COLO829 (cell line): ENCODE results near the gene POLD3.

Experiments
- DNase-seq: peaks from one replicate; pipeline ENCODE4 v3.0.0; 2012; ENCODE audit warnings: low spot score

The POLD3 gene, protein sequence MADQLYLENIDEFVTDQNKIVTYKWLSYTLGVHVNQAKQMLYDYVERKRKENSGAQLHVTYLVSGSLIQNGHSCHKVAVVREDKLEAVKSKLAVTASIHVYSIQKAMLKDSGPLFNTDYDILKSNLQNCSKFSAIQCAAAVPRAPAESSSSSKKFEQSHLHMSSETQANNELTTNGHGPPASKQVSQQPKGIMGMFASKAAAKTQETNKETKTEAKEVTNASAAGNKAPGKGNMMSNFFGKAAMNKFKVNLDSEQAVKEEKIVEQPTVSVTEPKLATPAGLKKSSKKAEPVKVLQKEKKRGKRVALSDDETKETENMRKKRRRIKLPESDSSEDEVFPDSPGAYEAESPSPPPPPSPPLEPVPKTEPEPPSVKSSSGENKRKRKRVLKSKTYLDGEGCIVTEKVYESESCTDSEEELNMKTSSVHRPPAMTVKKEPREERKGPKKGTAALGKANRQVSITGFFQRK

DNA sequence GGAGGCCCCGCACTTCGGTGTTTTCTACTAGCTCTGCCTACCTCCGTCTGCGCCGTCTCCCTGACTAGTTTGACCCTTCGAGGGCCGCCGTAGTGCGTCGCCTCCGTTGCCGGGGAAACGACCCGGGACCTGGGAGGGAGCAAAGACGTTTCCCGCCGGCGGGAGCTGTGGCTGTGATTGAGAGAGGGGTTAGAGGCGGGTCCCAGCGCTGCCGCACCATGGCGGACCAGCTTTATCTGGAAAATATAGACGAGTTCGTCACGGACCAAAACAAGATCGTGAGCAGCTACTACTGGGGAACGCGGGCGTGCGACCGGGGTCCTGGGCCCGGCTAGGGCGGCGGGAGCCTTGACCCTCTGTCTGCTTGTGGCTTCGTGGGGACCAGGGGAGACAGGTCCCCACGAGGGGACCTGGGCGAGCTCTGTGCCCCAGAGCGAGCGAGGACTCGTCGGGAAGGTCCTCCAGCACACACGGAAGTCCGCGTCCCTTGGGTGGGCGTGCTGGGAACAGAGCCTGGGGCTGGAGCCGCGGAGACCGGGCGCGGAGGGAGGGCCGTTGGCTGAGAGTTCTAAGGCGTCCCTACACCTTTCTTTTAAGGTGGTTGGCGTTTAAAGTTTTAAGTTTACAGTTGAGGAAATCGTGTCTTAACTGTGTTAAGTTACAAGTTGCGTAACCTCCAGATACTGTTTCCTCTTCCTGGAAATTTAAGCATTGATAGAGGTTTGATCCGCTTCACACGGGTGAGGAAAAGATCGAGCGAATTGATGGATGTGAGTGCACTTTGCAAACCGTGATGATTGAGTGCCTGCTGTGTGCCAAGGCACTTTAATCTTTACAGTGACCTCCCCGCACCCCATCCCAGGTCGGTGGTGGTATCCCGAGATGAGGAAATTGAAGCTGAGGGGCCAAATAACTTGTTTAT is at the start of gene POLD3:
Gene POLD3, plus strand, starts transcription at position 142 of the 922 bp plus-strand sequence. Its CDS starts 77 bp downstream, at position 219.
- peak; percentile 74 for DNase-seq

GRCh38 chr11:74543991-74544390 is 48.4 kb upstream of the POLD3 start:
- no peak for DNase-seq

DNA sequence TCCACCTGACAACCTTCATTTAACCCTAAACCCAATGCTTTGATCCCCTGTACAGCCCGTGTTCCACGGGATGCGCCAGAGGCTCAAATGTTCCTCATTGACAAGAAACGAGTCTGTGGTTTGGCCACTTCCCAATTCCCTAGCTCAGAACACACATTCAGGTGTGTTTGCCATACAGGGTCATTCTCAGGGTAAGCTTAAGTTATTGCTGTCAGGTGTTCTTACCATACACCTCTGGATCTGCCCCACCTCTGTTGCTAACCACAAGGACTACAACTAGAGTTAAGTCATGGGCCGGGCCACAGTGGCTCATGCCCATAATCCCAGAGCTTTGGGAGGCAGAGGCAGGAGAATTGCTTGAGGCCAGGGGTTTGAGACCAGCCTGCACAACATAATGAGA is 45.6 kb upstream of the POLD3 start:
- DNase-seq, result no peak

- peak; percentile 24 for DNase-seq
Measured at GRCh38 chr11:74550991-74551753, 41.2 kb upstream of the POLD3 start.

DNA sequence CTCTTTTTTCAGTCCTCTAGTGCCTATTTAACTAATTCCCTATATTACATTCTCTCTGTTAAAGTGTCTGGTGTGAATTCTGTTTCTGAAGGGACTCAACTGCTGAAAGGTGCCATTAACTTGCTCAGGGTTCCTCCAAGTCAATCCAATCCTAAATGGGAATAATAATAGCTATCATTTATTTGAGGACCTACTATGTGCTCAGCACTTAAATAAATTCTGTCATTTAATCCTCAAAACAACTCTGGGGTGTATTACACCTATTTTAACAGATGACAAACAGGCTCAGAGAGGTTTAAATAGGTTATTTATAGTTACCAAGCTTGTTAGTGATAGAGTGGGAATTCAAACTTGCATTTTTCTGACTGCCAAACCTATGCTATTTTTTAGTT is 40.6 kb upstream of the POLD3 start:
- no peak for DNase-seq

DNA sequence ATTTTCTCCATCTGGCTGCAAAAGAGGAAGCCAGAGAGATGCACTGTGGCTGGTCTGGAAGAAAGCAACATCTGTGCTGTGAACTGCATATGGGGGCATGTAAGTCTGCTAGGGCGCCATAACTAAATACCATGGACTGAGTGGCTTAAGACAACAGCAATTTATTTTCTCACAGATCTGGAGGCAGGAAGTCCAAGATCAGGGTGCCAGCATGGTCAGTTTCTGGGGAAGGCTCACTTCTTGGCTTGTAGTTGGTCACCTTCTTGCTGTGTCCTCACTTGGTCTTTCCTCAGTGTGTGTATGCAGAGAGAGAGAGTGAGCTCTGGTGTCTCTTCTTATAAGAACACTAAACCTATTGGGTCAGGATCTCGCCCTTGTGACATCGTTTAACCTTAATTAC is 34.9 kb upstream of the POLD3 start:
- DNase-seq, result no peak

- no peak for DNase-seq
Measured at GRCh38 chr11:74559110-74559933, 33.1 kb upstream of the POLD3 start.

- DNase-seq, result no peak
Measured at GRCh38 chr11:74559934-74560309, 32.5 kb upstream of the POLD3 start.

- DNase-seq, result no peak
Measured at GRCh38 chr11:74566146-74566960, 26.0 kb upstream of the POLD3 start.

GRCh38 chr11:74568028-74568427 is 24.4 kb upstream of the POLD3 start:
- DNase-seq, result no peak

DNA sequence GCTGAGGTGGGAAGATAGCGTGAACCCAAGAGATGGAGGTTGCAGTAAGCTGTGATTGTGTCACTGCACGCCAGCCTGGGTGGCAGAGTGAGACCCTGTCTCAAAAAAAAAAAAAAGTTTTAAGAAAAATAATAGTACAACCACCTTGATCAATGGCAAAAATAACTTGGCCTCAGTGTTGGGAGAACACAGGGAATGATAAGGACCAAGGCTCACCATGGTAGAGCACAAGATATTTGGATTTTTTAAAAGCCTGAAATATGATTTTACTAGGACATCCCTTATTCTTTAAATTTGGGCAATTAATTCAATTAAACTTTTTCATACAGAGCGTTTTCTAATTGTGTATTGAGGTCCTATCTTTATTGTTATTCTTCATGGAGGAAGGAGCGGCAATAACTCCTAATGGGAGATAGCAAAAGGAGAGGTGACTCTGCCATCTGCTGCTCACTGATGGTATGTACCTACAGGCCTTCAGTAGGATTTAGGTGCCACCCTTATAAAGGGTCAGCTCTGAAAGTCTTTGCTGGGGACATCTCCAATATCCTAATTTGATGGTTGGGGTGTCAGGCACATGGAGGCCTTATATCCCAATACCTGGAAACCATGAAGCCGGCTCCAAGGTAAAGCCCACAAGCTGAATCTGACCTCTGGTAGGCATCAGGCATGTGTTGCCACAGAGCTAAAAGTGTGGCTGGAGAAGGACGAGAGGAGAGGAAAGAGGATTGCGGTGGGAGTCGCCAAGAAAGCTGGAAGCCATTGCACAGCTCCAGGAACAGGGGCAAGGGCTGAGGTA is 21.9 kb upstream of the POLD3 start:
- DNase-seq, result peak; percentile 73

DNA sequence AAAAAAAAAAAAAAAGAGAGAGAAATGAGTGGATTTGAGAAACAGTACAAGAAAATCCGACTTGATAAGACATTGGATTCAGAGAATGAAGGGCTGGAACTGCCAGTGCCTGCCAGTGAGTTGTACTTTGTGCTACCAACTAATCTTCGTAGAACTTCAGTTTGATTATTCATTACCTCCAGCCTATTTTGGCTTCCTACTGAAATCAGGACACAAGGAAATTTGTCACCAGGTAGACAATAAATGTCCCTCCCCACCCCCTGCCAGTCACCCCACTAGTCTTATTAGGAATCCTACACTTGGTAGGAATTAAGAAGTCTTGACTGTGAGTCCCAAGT is 21.4 kb upstream of the POLD3 start:
- DNase-seq, result no peak

DNA sequence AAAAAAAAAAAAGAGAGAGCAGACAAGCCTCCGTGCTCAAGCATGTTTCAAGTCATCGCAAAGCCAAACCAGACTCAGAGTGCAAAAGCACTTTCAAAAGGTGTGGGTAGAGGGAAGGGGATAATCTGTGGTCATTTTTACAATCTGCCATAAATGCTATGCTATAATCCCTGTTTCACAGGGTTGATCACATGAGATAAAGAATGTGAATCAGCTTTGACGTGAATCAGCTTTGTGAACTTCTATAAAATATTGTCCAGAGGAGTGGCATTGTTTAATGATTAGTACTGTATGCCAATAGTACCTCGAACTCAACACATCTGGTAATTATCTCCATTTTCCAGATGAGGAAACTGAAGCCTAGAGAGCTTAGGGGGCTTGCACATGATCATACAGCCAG is 20.0 kb upstream of the POLD3 start:
- no peak for DNase-seq

DNA sequence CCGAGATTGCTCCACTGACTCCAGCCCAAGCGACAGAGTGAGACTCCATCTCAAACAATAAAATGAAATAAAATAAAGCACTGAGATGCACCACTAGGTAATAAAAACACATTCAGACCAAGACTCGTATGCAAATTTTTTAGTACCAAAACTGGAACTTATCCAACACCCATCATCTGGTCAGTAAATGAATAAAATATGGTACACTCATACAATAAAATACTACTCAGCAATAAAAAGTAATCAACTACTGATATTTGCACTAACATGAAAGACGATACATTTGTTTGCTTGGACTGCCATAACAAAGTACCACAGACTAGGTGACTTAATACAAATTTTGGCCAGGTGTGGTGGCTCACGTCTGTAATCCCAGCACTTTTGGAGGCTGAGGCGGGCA is 17.8 kb upstream of the POLD3 start:
- no peak for DNase-seq

DNA sequence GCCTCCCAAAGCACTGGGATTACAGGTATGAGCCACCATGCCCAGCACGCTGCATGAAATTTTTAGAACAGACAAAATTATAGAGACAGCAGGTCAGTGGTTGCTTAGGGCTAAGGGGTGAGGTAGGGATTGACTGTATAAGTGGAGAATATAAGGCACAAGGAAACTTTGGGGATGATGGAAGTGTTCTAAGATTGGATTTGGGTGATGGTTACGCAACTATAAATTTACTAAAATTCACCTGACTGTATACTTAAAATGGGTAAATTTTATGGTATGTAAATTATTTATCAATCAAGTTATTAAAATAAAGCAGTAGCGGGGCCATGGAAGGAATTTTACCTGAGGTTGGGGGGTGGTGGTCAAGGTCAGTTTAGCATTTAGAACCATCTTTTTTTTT is 16.4 kb upstream of the POLD3 start:
- no peak for DNase-seq

DNA sequence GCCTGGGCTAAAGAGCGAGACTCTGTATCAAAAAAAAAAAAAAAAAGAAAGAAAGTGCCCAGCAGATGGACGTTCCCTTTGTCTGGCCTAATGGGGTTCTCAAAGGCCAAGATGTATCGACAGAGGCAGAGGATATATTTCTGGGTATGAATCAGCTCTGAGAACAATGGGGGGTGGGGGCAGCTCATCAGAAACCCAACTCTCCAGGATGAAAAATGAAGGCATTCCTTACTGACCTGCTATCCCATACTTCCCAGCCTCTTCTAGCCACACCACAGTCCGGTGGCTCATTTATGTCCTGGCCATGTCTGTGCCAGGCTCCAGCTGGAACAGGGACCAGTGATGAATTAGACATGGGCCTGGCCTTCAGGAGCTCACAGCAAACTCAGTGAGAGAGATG is 15.2 kb upstream of the POLD3 start:
- no peak for DNase-seq

- no peak for DNase-seq
Measured at GRCh38 chr11:74577624-74578396, 14.6 kb upstream of the POLD3 start.

DNA sequence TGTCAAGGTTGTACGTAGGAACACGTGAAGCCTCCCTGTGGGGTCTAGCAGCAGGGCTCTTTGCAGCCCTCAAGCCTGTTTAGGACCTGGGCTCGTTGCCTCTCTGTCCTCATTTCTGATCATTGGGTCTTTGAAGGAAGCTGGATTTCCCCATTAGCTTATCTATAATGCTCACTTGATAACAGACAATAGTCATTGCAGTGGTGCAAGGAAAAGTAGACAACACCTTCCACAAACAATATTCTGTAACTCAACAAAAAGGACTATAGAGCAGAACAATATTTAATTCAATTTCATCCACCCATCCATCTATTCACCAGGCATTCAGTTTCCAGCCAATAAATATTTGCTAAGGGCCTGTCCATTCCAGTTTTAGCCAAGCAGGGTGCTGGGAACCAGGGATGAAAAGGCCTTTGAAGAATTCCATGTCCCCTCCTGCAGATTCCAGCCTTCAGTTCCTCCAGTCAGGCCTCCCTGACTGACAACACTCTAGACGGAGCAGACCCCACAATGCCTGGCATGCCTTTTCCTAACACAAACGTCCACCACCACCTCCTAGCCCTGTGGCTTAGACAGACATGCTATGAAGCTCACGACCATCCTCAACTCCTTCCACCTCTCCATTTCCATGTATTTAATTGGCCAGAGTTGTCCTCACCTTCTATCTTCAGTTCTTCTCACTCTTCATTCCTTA is 12.7 kb upstream of the POLD3 start:
- no peak for DNase-seq
